Left hindlimb (tissue), 1 donor: ENCODE measurements around the gene ZNF567.
"Not testable (repeated sequence)": the region's sequence is repeated elsewhere in the genome, so short reads cannot be mapped to it uniquely, and the experiment has no call there.

Experiments
- DNase-seq: peaks from one replicate; pipeline ENCODE4 v3.0.0-alpha.2; 2018

Gene ZNF567

DNA sequence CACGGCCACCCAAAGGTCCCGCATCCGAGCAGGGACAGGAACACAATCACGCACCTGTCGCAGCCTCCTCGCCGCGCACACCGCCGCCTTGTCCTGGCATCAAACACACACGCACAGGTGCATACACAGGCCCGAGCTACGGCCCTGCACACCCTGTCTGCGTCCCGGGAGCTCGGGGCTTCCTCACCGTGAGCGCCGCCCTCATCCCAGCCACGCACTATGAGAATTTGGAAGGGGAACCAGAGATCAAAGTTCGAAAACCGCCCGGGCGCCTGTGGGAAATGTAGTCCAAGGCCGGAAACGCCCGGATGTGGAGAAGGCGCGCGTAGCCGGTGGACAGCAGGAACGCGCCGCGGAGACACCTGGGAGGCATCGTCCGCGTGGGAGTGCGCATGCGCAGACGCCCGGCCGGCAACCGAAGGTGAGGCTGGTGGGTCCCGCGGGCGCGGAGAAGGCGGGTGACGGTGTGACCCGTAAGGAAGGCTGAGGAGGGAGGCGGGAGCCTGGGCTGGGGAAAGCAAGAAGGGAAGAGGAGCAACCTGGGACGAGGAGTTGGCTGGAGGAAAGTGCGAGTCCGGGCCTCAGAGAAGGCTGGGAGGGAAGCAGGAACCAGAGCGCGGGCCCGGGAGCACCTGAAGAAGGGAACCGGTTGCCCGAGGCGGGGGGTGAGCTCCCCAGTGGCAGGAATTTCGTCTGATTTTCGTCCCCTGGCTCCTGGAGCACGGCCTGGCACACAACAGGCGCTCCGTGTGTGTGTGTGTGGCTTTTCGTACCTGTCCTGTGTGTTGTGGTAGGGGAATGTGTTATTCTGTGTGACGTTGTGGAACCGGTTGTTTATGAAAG is at the start of gene ZNF567:
Gene ZNF567 (plus strand): TSS at position 399 of the 843 bp plus-strand sequence. CDS start 7,256 bp downstream, outside the sequence.
- peak; percentile 97 for DNase-seq

GRCh38 chr19:36638862-36639510 is 48.4 kb upstream of the ZNF567 start:
- no peak for DNase-seq

- no peak for DNase-seq
Observed at GRCh38 chr19:36646746-36647145, 40.7 kb upstream of the ZNF567 start.

DNA sequence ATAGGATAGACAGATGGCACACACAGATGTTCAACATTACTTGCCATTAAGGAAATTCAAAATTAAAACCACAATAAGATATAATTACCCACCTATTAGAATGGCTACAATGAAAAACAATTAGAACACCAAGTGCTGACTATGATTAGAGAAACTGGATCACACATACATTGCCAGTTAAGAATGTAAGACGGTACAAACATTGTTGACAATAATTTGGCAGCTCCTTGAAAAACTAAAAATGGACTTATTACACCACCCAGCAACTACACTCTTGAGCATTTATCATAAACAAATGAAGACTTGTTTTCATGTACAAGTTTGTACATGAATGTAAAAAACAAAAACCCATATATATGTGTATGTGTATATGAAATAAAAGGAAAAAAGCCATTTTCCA is 34.5 kb upstream of the ZNF567 start:
- no peak for DNase-seq

- no peak for DNase-seq
Observed at GRCh38 chr19:36665832-36666231, 21.6 kb upstream of the ZNF567 start.

GRCh38 chr19:36668646-36669045 is 18.8 kb upstream of the ZNF567 start:
- no peak for DNase-seq

GRCh38 chr19:36672368-36672767 is 15.0 kb upstream of the ZNF567 start:
- DNase-seq = no peak

DNA sequence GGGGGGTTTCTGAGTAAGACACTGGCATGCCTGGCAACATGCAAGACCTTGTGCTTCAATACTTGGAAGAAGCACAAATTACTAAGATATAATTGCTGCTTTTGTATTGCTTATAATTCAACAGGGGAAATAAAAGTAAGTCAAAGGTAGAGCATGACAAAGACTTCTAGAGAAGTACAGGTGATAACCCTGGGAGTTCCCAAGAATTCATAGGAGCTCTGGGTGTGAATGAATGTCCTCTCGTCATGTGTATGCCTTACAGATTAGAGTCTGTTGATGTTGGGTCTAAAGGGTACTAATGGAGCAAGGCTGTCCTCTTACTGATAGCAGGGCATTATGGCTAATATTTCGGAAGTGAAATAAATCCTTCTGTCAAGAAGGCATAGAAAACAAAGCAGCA is 13.2 kb upstream of the ZNF567 start:
- DNase-seq = no peak

GRCh38 chr19:36679455-36679854 is 8.0 kb upstream of the ZNF567 start:
- no peak for DNase-seq

- no peak for DNase-seq
Observed at GRCh38 chr19:36685835-36686234, 1.6 kb upstream of the ZNF567 start.

DNA sequence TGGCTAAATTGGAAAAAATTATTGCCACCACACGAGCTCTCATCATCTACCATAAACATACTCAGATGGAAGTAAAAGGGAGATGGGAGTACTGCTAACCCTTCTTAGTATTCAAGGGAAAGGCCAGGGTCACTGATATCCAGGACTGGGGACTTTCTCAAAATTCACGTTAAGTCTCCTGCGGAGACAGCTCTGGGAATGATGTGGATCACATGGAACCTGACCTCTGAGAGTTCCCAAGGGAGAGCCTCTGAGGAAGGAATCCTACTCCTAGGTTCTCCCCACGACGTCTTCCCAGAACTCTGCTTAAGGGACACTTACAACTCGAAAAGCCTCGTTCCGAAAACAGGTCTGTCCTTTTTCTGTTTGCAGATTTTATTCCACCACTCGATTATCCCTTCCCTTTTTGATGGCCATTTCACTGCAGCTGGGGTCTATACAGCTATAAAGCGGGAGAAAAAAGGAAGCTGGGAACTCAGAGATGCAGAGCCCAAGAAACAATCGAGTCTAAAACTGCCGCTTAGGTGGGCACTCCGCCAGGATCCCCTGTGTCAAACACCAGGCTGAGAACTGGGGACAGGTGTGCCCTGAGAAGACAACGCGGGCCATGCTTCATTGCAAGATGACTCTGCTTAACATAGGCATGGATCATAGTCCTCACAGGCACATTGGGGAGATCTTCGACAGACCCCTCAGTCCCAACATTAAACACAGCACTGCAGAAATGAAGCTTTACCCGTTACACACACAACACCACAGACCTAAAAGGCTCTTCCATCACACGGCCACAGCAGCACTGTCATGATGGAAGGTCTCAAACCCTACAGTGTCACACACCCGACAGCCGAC is 823 bp upstream of the ZNF567 start:
- peak; percentile 33 for DNase-seq

DNA sequence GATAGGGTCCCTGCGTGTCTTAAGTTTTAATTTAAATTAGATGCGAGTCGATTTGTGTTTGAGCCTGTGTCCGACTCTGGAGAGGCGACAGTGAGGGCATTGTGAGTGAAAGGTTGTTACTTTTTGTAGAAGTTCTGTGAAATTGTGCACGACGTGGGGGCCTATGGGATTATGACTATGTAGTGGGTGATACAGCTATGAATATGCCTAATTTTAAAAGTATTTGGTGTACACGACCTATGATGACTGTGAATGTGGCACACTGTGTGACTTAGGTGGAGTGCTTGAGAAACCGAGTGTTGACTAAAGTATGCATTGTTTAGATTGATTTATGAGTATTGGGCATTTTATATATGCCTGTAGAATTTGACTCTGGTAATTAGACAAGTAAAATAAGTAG is 646 bp downstream of the ZNF567 start:
- no peak for DNase-seq

DNA sequence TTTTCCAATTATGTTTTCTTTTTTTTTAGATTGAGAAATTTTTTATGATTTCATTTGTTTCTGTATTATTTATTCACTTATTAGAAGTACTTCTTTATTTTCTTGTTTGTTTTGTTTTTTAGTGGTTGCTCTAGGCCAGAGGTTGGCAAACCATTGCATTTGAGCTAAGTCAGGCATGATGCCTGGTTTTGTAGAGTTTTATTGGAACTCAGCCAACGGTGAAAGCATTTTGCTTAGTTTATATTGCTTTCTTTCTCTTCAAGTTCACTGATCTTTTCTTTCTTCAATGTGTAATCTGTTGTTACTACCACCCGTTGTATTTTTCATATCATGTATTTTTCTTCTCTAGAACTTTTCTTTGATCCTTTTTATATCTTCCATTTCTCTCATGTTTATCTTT is 19.7 kb downstream of the ZNF567 start:
- DNase-seq = no peak

DNA sequence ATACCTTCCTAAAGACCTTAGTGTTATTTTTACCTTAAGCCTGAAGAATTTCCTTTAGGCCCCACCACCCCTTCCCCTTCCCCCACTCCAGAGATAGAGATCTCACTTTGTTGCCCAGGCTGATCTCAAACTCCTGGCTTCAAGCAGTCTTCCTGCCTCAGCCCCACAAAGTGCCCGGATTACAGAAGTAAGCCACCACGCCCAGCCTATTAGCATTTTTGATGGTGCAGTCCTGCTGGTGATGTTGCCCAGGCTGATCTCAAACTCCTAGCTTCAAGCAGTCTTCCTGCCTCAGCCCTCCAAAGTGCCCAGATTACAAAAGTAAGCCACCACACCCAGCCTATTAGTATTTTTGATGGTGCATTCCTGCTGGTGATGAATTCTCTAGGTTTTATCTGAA is 22.0 kb downstream of the ZNF567 start:
- no peak for DNase-seq

- no peak for DNase-seq
Observed at GRCh38 chr19:36719687-36720556, 32.5 kb downstream of the ZNF567 start.

GRCh38 chr19:36736166-36736565 is 48.8 kb downstream of the ZNF567 start:
- DNase-seq = not testable (repeated sequence)

DNA sequence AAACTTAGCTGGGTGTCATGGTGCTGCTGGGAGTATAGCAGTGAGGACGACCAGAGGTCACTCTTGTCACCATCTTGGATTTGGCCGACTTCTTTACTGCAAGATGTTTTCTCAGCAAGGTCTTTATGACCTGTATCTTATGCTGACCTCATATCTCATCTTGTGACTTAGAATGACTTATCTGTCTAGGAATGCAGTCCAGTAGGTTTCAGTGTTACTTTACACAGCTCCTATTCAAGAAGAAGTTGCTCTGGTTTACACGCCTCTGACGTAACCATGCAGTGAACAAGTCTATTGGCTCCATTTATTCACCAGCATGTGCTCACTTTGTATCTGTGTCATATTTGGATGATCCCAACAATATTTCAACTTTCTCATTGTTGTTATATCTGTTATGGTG is 58.5 kb downstream of the ZNF567 start:
- no peak for DNase-seq

GRCh38 chr19:36747750-36748149 is 60.3 kb downstream of the ZNF567 start:
- DNase-seq = no peak

GRCh38 chr19:36748431-36749275 is 61.2 kb downstream of the ZNF567 start:
- no peak for DNase-seq

- not testable (repeated sequence) for DNase-seq
Observed at GRCh38 chr19:36749613-36750012, 62.2 kb downstream of the ZNF567 start.

DNA sequence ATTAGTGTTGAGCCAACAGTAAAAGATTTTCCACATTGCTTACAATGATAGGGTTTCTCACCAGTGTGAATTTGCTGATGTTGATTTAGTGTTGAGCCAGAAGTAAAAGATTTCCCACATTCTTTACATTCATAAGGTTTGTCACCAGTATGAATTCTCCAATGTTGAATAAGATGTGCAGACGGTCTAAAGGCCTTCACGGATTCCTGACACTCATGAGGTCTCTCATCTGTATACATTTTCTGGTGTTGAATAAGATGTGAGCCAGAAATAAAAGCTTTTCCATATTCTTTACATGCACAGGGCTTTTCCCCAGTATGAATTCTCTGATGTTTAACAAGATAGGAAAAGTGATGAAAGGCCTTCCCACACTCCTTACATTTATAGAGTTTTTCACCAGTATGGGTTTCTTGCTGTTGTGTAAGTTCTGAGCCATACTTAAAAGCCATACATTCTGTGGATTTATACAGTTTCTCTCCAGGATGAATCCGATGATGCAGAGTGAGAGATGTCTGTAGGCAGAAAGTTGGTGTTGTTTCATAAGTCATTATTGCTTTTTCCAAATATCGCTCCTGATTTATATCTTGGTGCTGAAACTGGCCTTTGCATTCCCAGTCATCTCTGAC is 62.8 kb downstream of the ZNF567 start:
- no peak for DNase-seq
